ENCODE results near the gene SSBP3.

DNA sequence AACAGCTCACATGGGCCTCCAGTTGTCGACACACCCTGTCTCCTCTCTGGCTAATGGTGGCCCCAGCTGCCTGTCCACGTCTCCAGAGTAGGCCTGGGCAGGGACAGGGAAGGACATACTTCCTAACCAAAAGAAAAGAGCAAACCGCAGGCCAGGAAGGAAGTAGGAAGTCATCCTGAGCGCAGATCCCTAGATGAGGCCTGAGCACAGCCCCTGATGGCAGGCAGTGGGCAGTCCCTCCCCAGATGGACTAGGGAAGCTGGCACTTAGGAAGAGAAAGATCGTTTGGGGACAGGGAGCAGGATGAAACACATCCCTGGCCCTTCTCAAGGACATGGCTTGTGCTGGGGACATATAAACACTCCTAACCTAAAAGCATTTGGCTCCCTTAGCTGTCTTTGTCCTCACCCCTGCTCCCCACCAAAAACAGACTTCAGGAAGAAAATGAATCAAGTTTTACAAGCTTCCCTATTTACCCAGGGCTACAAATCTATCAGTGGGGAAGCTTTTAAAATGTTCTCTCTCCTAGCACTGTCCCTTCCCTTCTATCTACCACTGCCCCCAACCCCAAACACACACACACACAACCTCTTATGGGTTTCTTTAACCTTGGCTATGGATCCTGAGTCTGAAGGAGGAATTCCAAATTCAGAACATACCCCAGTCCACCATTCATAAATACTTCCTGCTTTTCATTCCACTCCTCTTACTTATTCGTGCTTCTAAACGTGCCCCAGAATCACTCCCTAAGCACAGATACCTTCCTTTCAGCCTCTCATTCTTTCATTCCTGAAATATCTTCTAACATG is 21.1 kb downstream of the SSBP3 start:
- TF ChIP-seq, protein P1, sequence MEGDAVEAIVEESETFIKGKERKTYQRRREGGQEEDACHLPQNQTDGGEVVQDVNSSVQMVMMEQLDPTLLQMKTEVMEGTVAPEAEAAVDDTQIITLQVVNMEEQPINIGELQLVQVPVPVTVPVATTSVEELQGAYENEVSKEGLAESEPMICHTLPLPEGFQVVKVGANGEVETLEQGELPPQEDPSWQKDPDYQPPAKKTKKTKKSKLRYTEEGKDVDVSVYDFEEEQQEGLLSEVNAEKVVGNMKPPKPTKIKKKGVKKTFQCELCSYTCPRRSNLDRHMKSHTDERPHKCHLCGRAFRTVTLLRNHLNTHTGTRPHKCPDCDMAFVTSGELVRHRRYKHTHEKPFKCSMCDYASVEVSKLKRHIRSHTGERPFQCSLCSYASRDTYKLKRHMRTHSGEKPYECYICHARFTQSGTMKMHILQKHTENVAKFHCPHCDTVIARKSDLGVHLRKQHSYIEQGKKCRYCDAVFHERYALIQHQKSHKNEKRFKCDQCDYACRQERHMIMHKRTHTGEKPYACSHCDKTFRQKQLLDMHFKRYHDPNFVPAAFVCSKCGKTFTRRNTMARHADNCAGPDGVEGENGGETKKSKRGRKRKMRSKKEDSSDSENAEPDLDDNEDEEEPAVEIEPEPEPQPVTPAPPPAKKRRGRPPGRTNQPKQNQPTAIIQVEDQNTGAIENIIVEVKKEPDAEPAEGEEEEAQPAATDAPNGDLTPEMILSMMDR (conservative IDR thresholded peaks at IDR 0.05; ENCODE audit: low read depth, low read length), result no peak
- TF ChIP-seq EZH2phosphoT487 (IDR thresholded peaks at IDR 0.05; ENCODE audit: borderline replicate concordance, low read length), result no peak
